SK-N-SH (cell line): Measurements from ENCODE around the gene DCHS2. TPM values are rescaled to one million over a fixed set of nuclear protein-coding genes. Genes with fewer than 3 reads are reported as not detected.

Source experiments
- CTCF ChIA-PET: fragments of 300-600, 350-600 bp; formaldehyde crosslinking; extraction: SDS; loops from one replicate; lab custom pipeline; 2021; lab: Yijun Ruan, JAX
- POLR2A ChIA-PET: fragments of 350-600 bp; sonication (Branson Sonifier 250); formaldehyde crosslinking; extraction: SDS; loops from one replicate; lab custom pipeline; 2020; ENCODE audit warnings: antibody characterized with exemption, inconsistent platforms; lab: Yijun Ruan, JAX
- DNase-seq: peaks from one replicate; pipeline ENCODE4 v3.0.0; 2012
- H2AFZ ChIP-seq: fragments of 200-600 bp; sonication (generic); 2 replicates; pipeline ENCODE4 v1.8.1; 2016; ENCODE audit warnings: antibody characterized with exemption, mild to moderate bottlenecking, low read depth
- H3F3A ChIP-seq: fragments of 200-600 bp; sonication (generic); replicated peaks from 2 replicates; pipeline ENCODE3; 2016; ENCODE audit warnings: antibody characterized with exemption, mild to moderate bottlenecking; ENCODE audit not compliant: insufficient read depth
- H3K27ac ChIP-seq, 2 experiments: fragments of 200-500 bp in 1 of 2; fragments of 200-600 bp in 1 of 2; sonication (Bioruptor generic) in 1 of 2; sonication (generic), shearing (Covaris generic) in 1 of 2; 2 replicates each; pipeline versions ENCODE4 v1.5.1 to v1.6.1; 2014 to 2016; ENCODE audit warnings: low read depth in 2 of 2, inconsistent platforms in 1 of 2, low read length in 1 of 2, mild to moderate bottlenecking in 1 of 2, mixed read lengths in 1 of 2
- H3K27me3 ChIP-seq: fragments of 200-600 bp; sonication (generic), shearing (Covaris generic); 2 replicates; pipeline ENCODE4 v1.6.1; 2016; ENCODE audit warnings: mixed run types; ENCODE audit not compliant: insufficient read depth
- H3K36me3 ChIP-seq, 2 experiments: fragments of 200-500 bp in 1 of 2; fragments of 200-600 bp in 1 of 2; sonication (Bioruptor generic) in 1 of 2; sonication (generic) in 1 of 2; replicated peaks in 1 of 2; 2 replicates each; pipeline versions ENCODE3 to v1.5.1; 2014 to 2016; ENCODE audit warnings: low read length in 1 of 2, mild to moderate bottlenecking in 1 of 2; ENCODE audit not compliant: insufficient read depth in 2 of 2, control insufficient read depth in 1 of 2
- H3K4me1 ChIP-seq, 2 experiments: fragments of 200-500 bp in 1 of 2; fragments of 200-600 bp in 1 of 2; sonication (Bioruptor generic) in 1 of 2; sonication (generic), shearing (Covaris generic) in 1 of 2; 2 replicates each; pipeline versions ENCODE4 v1.5.1 to v1.6.1; 2014 to 2016; ENCODE audit warnings: low read depth in 1 of 2, low read length in 1 of 2, mixed run types in 1 of 2; ENCODE audit not compliant: insufficient read depth in 2 of 2, control insufficient read depth in 1 of 2
- H3K4me2 ChIP-seq: fragments of 200-600 bp; sonication (generic), shearing (Covaris generic); 2 replicates; pipeline ENCODE4 v1.6.1; 2017; ENCODE audit warnings: mixed run types
- H3K4me3 ChIP-seq, 2 experiments: fragments of 200-500 bp in 1 of 2; fragments of 200-600 bp in 1 of 2; sonication (Bioruptor generic) in 1 of 2; sonication (generic), shearing (Covaris generic) in 1 of 2; 2 replicates each; pipeline versions ENCODE4 v1.5.1 to v1.8.1; 2014 to 2016; ENCODE audit warnings: low read depth in 2 of 2, inconsistent platforms in 1 of 2, low read length in 1 of 2, mild to moderate bottlenecking in 1 of 2, mixed read lengths in 1 of 2, moderate library complexity in 1 of 2
- H3K79me2 ChIP-seq: fragments of 200-600 bp; sonication (generic); 2 replicates; pipeline ENCODE4 v1.8.1; 2017; ENCODE audit warnings: mild to moderate bottlenecking; ENCODE audit not compliant: insufficient read depth
- H3K9ac ChIP-seq: fragments of 200-600 bp; sonication (generic); 2 replicates; pipeline ENCODE4 v1.6.1; 2017; ENCODE audit warnings: mixed run types
- H3K9me2 ChIP-seq: fragments of 200-600 bp; sonication (generic); 2 replicates; pipeline ENCODE4 v1.6.1; 2017; ENCODE audit warnings: mixed run types
- H3K9me3 ChIP-seq: fragments of 200-600 bp; sonication (generic); 2 replicates; pipeline ENCODE4 v1.6.1; 2017; ENCODE audit warnings: mixed run types, mild to moderate bottlenecking, moderate library complexity
- H4K20me1 ChIP-seq: fragments of 200-600 bp; sonication (generic); 2 replicates; pipeline ENCODE4 v1.6.1; 2017; ENCODE audit warnings: mild to moderate bottlenecking, mixed run types; ENCODE audit not compliant: insufficient read depth
- ELF1 ChIP-seq: IDR thresholded peaks from 2 replicates; pipeline ENCODE4 v1.4.0; 2012
- EP300 ChIP-seq, 2 experiments: IDR thresholded peaks; 2 replicates each; pipeline versions ENCODE4 v1.4.0 to v1.6.1; 2012; ENCODE audit warnings: borderline replicate concordance in 1 of 2, low read depth in 1 of 2, low read length in 1 of 2
- FOXJ3 ChIP-seq: sonication (generic); formaldehyde crosslinking; IDR thresholded peaks from 2 replicates; pipeline ENCODE4 v1.5.1; 2020; ENCODE audit warnings: mild to moderate bottlenecking, missing genetic modification reagents
- GATA2 ChIP-seq: sonication (generic); formaldehyde crosslinking; IDR thresholded peaks from 2 replicates; pipeline ENCODE4 v1.5.0; 2020; ENCODE audit warnings: mild to moderate bottlenecking, missing genetic modification reagents
- IRF3 ChIP-seq: fragments of 150-350 bp; IDR thresholded peaks from 2 replicates; pipeline ENCODE4 v1.6.1; 2016; ENCODE audit warnings: mild to moderate bottlenecking, low read depth, low read length
- JUND ChIP-seq: IDR thresholded peaks from 2 replicates; pipeline ENCODE4 v1.4.0; 2012
- NFIC ChIP-seq: IDR thresholded peaks from 2 replicates; pipeline ENCODE4 v1.4.0; 2012; ENCODE audit warnings: borderline replicate concordance
- POLR2AphosphoS5 ChIP-seq: IDR thresholded peaks from 2 replicates; pipeline ENCODE4 v1.6.1; 2012; ENCODE audit warnings: low read depth, low read length
- RCOR1 ChIP-seq: fragments of 150-350 bp; IDR thresholded peaks from 2 replicates; pipeline ENCODE4 v1.6.1; 2017; ENCODE audit warnings: antibody characterized with exemption, low read length
- RFX5 ChIP-seq: IDR thresholded peaks from 2 replicates; pipeline ENCODE4 v1.6.1; 2012; ENCODE audit warnings: mild to moderate bottlenecking, improper control_type of control experiment, low read length
- RXRA ChIP-seq: IDR thresholded peaks from 2 replicates; pipeline ENCODE4 v1.4.0; 2012; ENCODE audit warnings: low read depth, mild to moderate bottlenecking, borderline replicate concordance
- YY1 ChIP-seq: IDR thresholded peaks from 2 replicates; pipeline ENCODE4 v1.4.0; 2012; ENCODE audit warnings: low read depth, mild to moderate bottlenecking
- WGBS: methylation state at CpG from one replicate; pipeline ENCODE4 v1.1.6; 2017; ENCODE audit warnings: low lambda C conversion rate; 5-methylcytosine and 5-hydroxymethylcytosine counted together
- polyA plus RNA-seq, 3 experiments: library from polyadenylated mRNA; depleted of rRNA; stranded (reverse); fragments of >200 nt; gene quantifications; 2 replicates each; pipeline ENCODE4 v1.2.3, GENCODE V29; 2012
- TF ChIP-seq, protein P1 (sequence below): IDR thresholded peaks from 2 replicates; pipeline ENCODE4 v1.6.1; 2012; ENCODE audit warnings: mild to moderate bottlenecking, low read depth, low read length, moderate library complexity
- TF ChIP-seq, protein P2 (sequence below): IDR thresholded peaks from 2 replicates; pipeline ENCODE4 v1.4.0; 2012; ENCODE audit warnings: low read depth

The DCHS2 gene
- polyA plus RNA-seq, 1 of the 3 experiments (the other 2 are of a cell fraction), result not detected

DNA sequence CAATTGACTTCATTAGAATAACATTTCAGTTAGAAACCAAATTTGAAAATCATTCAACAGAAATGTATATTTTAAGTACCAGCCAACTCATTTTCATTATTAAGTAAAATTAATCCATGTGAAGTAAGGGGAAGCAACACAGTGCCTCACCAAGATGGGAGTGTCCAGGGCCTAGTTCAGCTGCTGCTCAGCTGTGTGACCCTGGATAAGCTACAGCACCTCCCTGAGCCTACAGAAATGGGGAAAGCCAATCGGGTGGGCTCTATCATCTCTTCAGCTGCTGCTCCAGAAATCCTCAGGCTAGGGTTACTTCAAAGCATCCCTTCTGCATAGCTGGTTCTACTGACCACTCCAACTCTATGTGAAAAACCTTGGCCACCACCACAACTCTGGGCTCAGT is 18.7 kb downstream of the DCHS2 start:
- TF ChIP-seq YY1 (no peak), POLR2AphosphoS5 (no peak), RFX5 (no peak), EP300 (IDR thresholded peaks at IDR 0.05; ENCODE audit: borderline replicate concordance in 1 of 2, low read depth in 1 of 2, low read length in 1 of 2) (no peak), GATA2 (CRISPR knock-in tag) (no peak), NFIC (no peak), RXRA (no peak), JUND (no peak), IRF3 (no peak), FOXJ3 (CRISPR knock-in tag) (no peak), RCOR1 (no peak), ELF1 (no peak)
- TF ChIP-seq, protein P1, sequence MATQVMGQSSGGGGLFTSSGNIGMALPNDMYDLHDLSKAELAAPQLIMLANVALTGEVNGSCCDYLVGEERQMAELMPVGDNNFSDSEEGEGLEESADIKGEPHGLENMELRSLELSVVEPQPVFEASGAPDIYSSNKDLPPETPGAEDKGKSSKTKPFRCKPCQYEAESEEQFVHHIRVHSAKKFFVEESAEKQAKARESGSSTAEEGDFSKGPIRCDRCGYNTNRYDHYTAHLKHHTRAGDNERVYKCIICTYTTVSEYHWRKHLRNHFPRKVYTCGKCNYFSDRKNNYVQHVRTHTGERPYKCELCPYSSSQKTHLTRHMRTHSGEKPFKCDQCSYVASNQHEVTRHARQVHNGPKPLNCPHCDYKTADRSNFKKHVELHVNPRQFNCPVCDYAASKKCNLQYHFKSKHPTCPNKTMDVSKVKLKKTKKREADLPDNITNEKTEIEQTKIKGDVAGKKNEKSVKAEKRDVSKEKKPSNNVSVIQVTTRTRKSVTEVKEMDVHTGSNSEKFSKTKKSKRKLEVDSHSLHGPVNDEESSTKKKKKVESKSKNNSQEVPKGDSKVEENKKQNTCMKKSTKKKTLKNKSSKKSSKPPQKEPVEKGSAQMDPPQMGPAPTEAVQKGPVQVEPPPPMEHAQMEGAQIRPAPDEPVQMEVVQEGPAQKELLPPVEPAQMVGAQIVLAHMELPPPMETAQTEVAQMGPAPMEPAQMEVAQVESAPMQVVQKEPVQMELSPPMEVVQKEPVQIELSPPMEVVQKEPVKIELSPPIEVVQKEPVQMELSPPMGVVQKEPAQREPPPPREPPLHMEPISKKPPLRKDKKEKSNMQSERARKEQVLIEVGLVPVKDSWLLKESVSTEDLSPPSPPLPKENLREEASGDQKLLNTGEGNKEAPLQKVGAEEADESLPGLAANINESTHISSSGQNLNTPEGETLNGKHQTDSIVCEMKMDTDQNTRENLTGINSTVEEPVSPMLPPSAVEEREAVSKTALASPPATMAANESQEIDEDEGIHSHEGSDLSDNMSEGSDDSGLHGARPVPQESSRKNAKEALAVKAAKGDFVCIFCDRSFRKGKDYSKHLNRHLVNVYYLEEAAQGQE, result no peak
- TF ChIP-seq, protein P2, sequence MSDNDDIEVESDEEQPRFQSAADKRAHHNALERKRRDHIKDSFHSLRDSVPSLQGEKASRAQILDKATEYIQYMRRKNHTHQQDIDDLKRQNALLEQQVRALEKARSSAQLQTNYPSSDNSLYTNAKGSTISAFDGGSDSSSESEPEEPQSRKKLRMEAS, result no peak
- H4K20me1 ChIP-seq, result no peaks in the 10 kb centered on the region
- H3F3A ChIP-seq, result no peaks in the 10 kb centered on the region
- no peak overlapping the region for H2AFZ ChIP-seq
- no peaks in the 10 kb centered on the region for H3K9me2 ChIP-seq
- no peak overlapping the region for H3K4me2 ChIP-seq
- ChIA-PET POLR2A (no interaction called here), CTCF (no interaction called here)
- H3K27ac ChIP-seq, result no peak overlapping the region
- 0% methylated on average over 1 of the region's 1 CpG for WGBS
- no peaks in the 10 kb centered on the region for H3K4me1 ChIP-seq
- no peak overlapping the region for H3K9ac ChIP-seq
- H3K36me3 ChIP-seq, result no peaks in the 10 kb centered on the region
- H3K9me3 ChIP-seq, result no peaks in the 10 kb centered on the region
- no peak for DNase-seq
- H3K4me3 ChIP-seq, result no peak overlapping the region
- no peaks in the 10 kb centered on the region for H3K79me2 ChIP-seq
- H3K27me3 ChIP-seq, result peaks cover 3% of the 10 kb centered on the region; the same call in 1 of the 2 replicates
